ENCODE measurements around the gene THADA. TPM values are rescaled to one million over a fixed set of nuclear protein-coding genes. Genes with fewer than 3 reads are reported as not detected.

THADA gene
- total and polyA plus RNA-seq, 2 donors (not counting 3 experiments of a cell fraction or from before 2014, with no cell fraction given) = 22.6 to 25.3 TPM

DNA sequence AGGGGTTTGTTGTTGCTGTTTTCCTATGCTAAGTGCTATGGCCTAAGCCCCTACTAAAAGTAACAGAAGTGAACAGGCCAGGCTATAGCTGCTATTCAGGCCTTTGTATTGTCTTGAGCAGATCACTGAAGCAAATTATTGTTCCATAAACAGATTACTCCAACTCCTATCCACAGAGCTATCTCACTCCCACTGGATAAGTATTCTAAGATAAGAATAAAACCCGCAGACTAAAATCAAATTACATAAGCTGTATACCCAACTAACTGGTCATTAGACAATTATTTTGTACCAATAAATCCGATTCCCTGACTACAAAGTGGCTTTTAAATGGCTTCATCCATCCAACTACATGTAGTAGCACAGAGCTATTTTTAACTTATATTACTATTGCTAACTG, 74.3 kb downstream of the THADA start:
- Histone ChIP-seq H3K36me3 (ENCODE audit: control insufficient read depth in 2 of 2, extremely low read depth in 1 of 2, insufficient read depth in 2 of 2, low read length in 2 of 2) (no peaks in the 10 kb centered on the region), H4K20me1 (replicated peaks; ENCODE audit: control insufficient read depth, extremely low read depth, insufficient read depth, low read length) (no peaks in the 10 kb centered on the region), H3K9ac (replicated peaks; ENCODE audit: extremely low read depth, insufficient read depth, low read length) (no peak overlapping the region), H3K4me3 (replicated peaks in 1 of 3; ENCODE audit: insufficient read depth in 1 of 3, low read depth in 1 of 3, low read length in 3 of 3) (no peak overlapping the region), H3K79me2 (ENCODE audit: control insufficient read depth, insufficient read depth, low read length) (no peaks in the 10 kb centered on the region), H2AFZ (ENCODE audit: low read depth, low read length) (no peak overlapping the region), H3K27ac (ENCODE audit: insufficient read depth, low read depth, low read length) (no peak overlapping the region), H3K4me2 (ENCODE audit: insufficient read depth, low read length) (no peak overlapping the region), H3K27me3 (ENCODE audit: control insufficient read depth in 2 of 2, insufficient read depth in 2 of 2, low read length in 2 of 2) (no peaks in the 10 kb centered on the region), H3K9me1 (replicated peaks; ENCODE audit: control insufficient read depth, extremely low read depth, insufficient read depth, low read length) (no peaks in the 10 kb centered on the region), H3K4me1 (ENCODE audit: control insufficient read depth, extremely low read depth, insufficient read depth, low read length) (peaks cover 2% of the 10 kb centered on the region), H3K9me3 (replicated peaks; ENCODE audit: control insufficient read depth, insufficient read depth, low read length) (no peaks in the 10 kb centered on the region)
- intact Hi-C loops (cut with micrococcal nuclease) = no loop called here
- TF ChIP-seq, protein P1, sequence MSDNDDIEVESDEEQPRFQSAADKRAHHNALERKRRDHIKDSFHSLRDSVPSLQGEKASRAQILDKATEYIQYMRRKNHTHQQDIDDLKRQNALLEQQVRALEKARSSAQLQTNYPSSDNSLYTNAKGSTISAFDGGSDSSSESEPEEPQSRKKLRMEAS (IDR thresholded peaks at IDR 0.05; ENCODE audit: insufficient read depth, insufficient read length) = no peak
- no peak for TF ChIP-seq POLR2AphosphoS5 (IDR thresholded peaks at IDR 0.05; ENCODE audit: insufficient read depth, low read depth, low read length)
- TF ChIP-seq, protein P2, sequence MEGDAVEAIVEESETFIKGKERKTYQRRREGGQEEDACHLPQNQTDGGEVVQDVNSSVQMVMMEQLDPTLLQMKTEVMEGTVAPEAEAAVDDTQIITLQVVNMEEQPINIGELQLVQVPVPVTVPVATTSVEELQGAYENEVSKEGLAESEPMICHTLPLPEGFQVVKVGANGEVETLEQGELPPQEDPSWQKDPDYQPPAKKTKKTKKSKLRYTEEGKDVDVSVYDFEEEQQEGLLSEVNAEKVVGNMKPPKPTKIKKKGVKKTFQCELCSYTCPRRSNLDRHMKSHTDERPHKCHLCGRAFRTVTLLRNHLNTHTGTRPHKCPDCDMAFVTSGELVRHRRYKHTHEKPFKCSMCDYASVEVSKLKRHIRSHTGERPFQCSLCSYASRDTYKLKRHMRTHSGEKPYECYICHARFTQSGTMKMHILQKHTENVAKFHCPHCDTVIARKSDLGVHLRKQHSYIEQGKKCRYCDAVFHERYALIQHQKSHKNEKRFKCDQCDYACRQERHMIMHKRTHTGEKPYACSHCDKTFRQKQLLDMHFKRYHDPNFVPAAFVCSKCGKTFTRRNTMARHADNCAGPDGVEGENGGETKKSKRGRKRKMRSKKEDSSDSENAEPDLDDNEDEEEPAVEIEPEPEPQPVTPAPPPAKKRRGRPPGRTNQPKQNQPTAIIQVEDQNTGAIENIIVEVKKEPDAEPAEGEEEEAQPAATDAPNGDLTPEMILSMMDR (IDR thresholded peaks at IDR 0.05; ENCODE audit: extremely low read depth in 1 of 2, insufficient read depth in 1 of 2, low read depth in 1 of 2, low read length in 2 of 2) = no peak
- TF ChIP-seq POLR2A (IDR thresholded peaks at IDR 0.05; ENCODE audit: low read depth, low read length) = no peak
- no peak for TF ChIP-seq FOS (IDR thresholded peaks at IDR 0.05; ENCODE audit: borderline replicate concordance, insufficient read depth, low read length)
- no peak for TF ChIP-seq MYC (IDR thresholded peaks at IDR 0.05; ENCODE audit: low read depth, low read length)
- TF ChIP-seq EZH2 (IDR thresholded peaks at IDR 0.05; ENCODE audit: borderline replicate concordance, low read depth, low read length, severe bottlenecking) = no peak
- no peak for TF ChIP-seq GATA2 (IDR thresholded peaks at IDR 0.05; ENCODE audit: insufficient read depth, insufficient read length, low read depth, low read length)
- TF ChIP-seq JUN (IDR thresholded peaks at IDR 0.05; ENCODE audit: borderline replicate concordance, insufficient read depth, insufficient read length, low read depth) = no peak
- no TSS peak for BruUV-seq (replicated peaks)
- ChIA-PET POLR2A (no interaction called here), CTCF (interaction anchor here (1.1 to 1.8 kb wide), 3 partner anchors 11 to 293 kb away, joined by 3 to 5 read pairs (median 4); no protein-coding TSS in a partner anchor)
- dilution Hi-C loops (cut with MboI; ENCODE audit: extremely low pct_ligation_motif_present, low sequenced_read_pairs) = no loop called here
- DNase-seq (ENCODE audit: low read depth, low spot score) = no peak
- FAIRE-seq = no peak

Measured in endothelial cell of umbilical vein (primary cell).